KOPT-K1 (cell line): ENCODE measurements around the gene CASP5.
"Not testable (repeated sequence)": the region's sequence is repeated elsewhere in the genome, so short reads cannot be mapped to it uniquely, and the experiment has no call there.

Source experiments
- H3K27ac ChIP-seq: fragments of 200-600 bp; sonication (generic); 2 replicates; pipeline ENCODE4 v1.5.1; 2016; ENCODE audit warnings: antibody characterized with exemption, mild to moderate bottlenecking, low read depth, low read length; ENCODE audit not compliant: poor library complexity, severe bottlenecking
- H3K36me3 ChIP-seq: fragments of 200-600 bp; sonication (generic); 2 replicates; pipeline ENCODE4 v1.5.1; 2017; ENCODE audit warnings: antibody characterized with exemption, mild to moderate bottlenecking, low read length, moderate library complexity; ENCODE audit not compliant: insufficient read depth
- H3K9me3 ChIP-seq: fragments of 200-600 bp; sonication (generic); 2 replicates; pipeline ENCODE4 v1.5.1; 2017; ENCODE audit warnings: antibody characterized with exemption, low read length, mild to moderate bottlenecking; ENCODE audit not compliant: insufficient read depth, poor library complexity, severe bottlenecking

Gene CASP5

GRCh38 chr11:105023003-105023402 is at the start of gene CASP5:
CASP5 (minus strand) TSS chr11:105023168; CDS start chr11:105023136, 32 bp downstream.
- Histone ChIP-seq H3K27ac (no peak within 1 kb of the TSS), H3K36me3 (peaks cover 12% of the 10 kb centered on the region; the same call in 1 of the 2 replicates), H3K9me3 (no peaks in the 10 kb centered on the region)

- not testable (repeated sequence) for H3K36me3 ChIP-seq, H3K9me3 ChIP-seq, H3K27ac ChIP-seq
Observed at GRCh38 chr11:105072080-105072479, 49.1 kb upstream of the CASP5 start.

- no peaks in the 10 kb centered on the region for H3K9me3 ChIP-seq
- no peak overlapping the region for H3K27ac ChIP-seq
- no peaks in the 10 kb centered on the region for H3K36me3 ChIP-seq
Observed at GRCh38 chr11:105071089-105071732, 48.2 kb upstream of the CASP5 start.

GRCh38 chr11:105070306-105070705 is 47.3 kb upstream of the CASP5 start:
- Histone ChIP-seq H3K9me3 (no peaks in the 10 kb centered on the region), H3K36me3 (no peaks in the 10 kb centered on the region), H3K27ac (no peak overlapping the region)

- H3K9me3 ChIP-seq, H3K27ac ChIP-seq, H3K36me3 ChIP-seq: not testable (repeated sequence)
Observed at GRCh38 chr11:105069749-105070148, 46.8 kb upstream of the CASP5 start.

GRCh38 chr11:105063245-105063941 is 40.4 kb upstream of the CASP5 start:
- H3K9me3 ChIP-seq, H3K27ac ChIP-seq, H3K36me3 ChIP-seq: not testable (repeated sequence)

- Histone ChIP-seq H3K9me3 (no peaks in the 10 kb centered on the region), H3K36me3 (no peaks in the 10 kb centered on the region), H3K27ac (no peak overlapping the region)
Observed at GRCh38 chr11:105057432-105057831, 34.5 kb upstream of the CASP5 start.

- Histone ChIP-seq H3K9me3 (no peaks in the 10 kb centered on the region), H3K36me3 (no peaks in the 10 kb centered on the region), H3K27ac (no peak overlapping the region)
Observed at GRCh38 chr11:105056446-105056845, 33.5 kb upstream of the CASP5 start.

GRCh38 chr11:105054723-105055493 is 31.9 kb upstream of the CASP5 start:
- Histone ChIP-seq H3K27ac (no peak overlapping the region), H3K36me3 (no peaks in the 10 kb centered on the region), H3K9me3 (no peaks in the 10 kb centered on the region)

GRCh38 chr11:105052487-105052886 is 29.5 kb upstream of the CASP5 start:
- H3K27ac ChIP-seq: no peak overlapping the region
- no peaks in the 10 kb centered on the region for H3K36me3 ChIP-seq
- no peaks in the 10 kb centered on the region for H3K9me3 ChIP-seq

- H3K9me3 ChIP-seq: no peaks in the 10 kb centered on the region
- no peaks in the 10 kb centered on the region for H3K36me3 ChIP-seq
- no peak overlapping the region for H3K27ac ChIP-seq
Observed at GRCh38 chr11:105051559-105051958, 28.6 kb upstream of the CASP5 start.

GRCh38 chr11:105049481-105049880 is 26.5 kb upstream of the CASP5 start:
- no peak overlapping the region for H3K27ac ChIP-seq
- H3K9me3 ChIP-seq: no peaks in the 10 kb centered on the region
- H3K36me3 ChIP-seq: no peaks in the 10 kb centered on the region

GRCh38 chr11:105046898-105047579 is 24.1 kb upstream of the CASP5 start:
- H3K36me3 ChIP-seq: no peaks in the 10 kb centered on the region
- H3K9me3 ChIP-seq: no peaks in the 10 kb centered on the region
- no peak overlapping the region for H3K27ac ChIP-seq

- Histone ChIP-seq H3K27ac (no peak overlapping the region), H3K36me3 (peaks cover 9% of the 10 kb centered on the region), H3K9me3 (no peaks in the 10 kb centered on the region)
Observed at GRCh38 chr11:105045676-105046296, 22.8 kb upstream of the CASP5 start.
